ENCODE results near the gene EPHB4.

Gene EPHB4

GRCh38 chr7:100854146-100854895 is 27.0 kb upstream of the EPHB4 start:
- DNase-seq: no peak

- peak; percentile 88 for DNase-seq
These were observed 24.9 kb upstream of the EPHB4 start, which contains the start of gene SLC12A9 for GRCh38 chr7:100852048-100852872. SLC12A9 (plus strand) TSS chr7:100852713; CDS start chr7:100854198, 1,485 bp downstream.

- no peak for DNase-seq
These were observed 20.0 kb upstream of the EPHB4 start for GRCh38 chr7:100847360-100847759.

- no peak for DNase-seq
These were observed 13.3 kb upstream of the EPHB4 start for GRCh38 chr7:100840470-100841100.

GRCh38 chr7:100839361-100839760 is 12.0 kb upstream of the EPHB4 start:
- no peak for DNase-seq

GRCh38 chr7:100837099-100837836 is 9.9 kb upstream of the EPHB4 start:
- DNase-seq: peak; percentile 92

- DNase-seq: no peak
These were observed 9.4 kb upstream of the EPHB4 start for GRCh38 chr7:100836812-100837098.

- DNase-seq: no peak
These were observed 8.8 kb upstream of the EPHB4 start for GRCh38 chr7:100835903-100836811.

GRCh38 chr7:100832281-100832633 is 4.9 kb upstream of the EPHB4 start:
- DNase-seq: no peak

- DNase-seq: no peak
These were observed 3.1 kb upstream of the EPHB4 start for GRCh38 chr7:100830396-100830795.

GRCh38 chr7:100829150-100829716 is 1.9 kb upstream of the EPHB4 start:
- no peak for DNase-seq

- no peak for DNase-seq
These were observed 601 bp downstream of the EPHB4 start for GRCh38 chr7:100826514-100827329.

GRCh38 chr7:100825751-100826513 is 1.4 kb downstream of the EPHB4 start:
- DNase-seq: no peak

- DNase-seq: no peak
These were observed 2.1 kb downstream of the EPHB4 start for GRCh38 chr7:100825215-100825671.

- no peak for DNase-seq
These were observed 2.7 kb downstream of the EPHB4 start for GRCh38 chr7:100824499-100825214.

GRCh38 chr7:100823534-100823933 is 3.8 kb downstream of the EPHB4 start:
- no peak for DNase-seq

GRCh38 chr7:100823140-100823525 is 4.2 kb downstream of the EPHB4 start:
- no peak for DNase-seq

GRCh38 chr7:100822236-100823139 is 4.8 kb downstream of the EPHB4 start:
- no peak for DNase-seq
